Stomach smooth muscle (tissue), 2 donors: Measurements from ENCODE around the gene RICTOR.

Experiments
- H3K27ac ChIP-seq: one replicate; pipeline ENCODE4 v1.7.0; 2013; ENCODE audit warnings: mild to moderate bottlenecking, low read length, inconsistent platforms
- H3K27me3 ChIP-seq, 2 donors: one replicate each; pipeline ENCODE4 v1.7.0; 2013; ENCODE audit warnings: low read length in 2 of 2; ENCODE audit not compliant: insufficient read depth in 2 of 2, control insufficient read depth in 1 of 2
- H3K36me3 ChIP-seq, 2 donors: one replicate each; pipeline ENCODE4 v1.7.0; 2013; ENCODE audit warnings: low read length in 2 of 2; ENCODE audit not compliant: control insufficient read depth in 2 of 2, insufficient read depth in 2 of 2
- H3K4me1 ChIP-seq: one replicate; pipeline ENCODE4 v1.7.0; 2013; ENCODE audit warnings: low read length; ENCODE audit not compliant: control insufficient read depth, insufficient read depth
- H3K4me3 ChIP-seq, 2 donors: one replicate each; pipeline ENCODE4 v1.7.0; 2013; ENCODE audit warnings: low read length in 2 of 2
- H3K9ac ChIP-seq, 2 donors: one replicate each; pipeline ENCODE4 v1.7.0; 2013; ENCODE audit warnings: low read length in 2 of 2, mild to moderate bottlenecking in 1 of 2
- H3K9me3 ChIP-seq, 2 donors: one replicate each; pipeline ENCODE4 v1.7.0; 2013; ENCODE audit warnings: low read length in 2 of 2; ENCODE audit not compliant: control insufficient read depth in 2 of 2
- donor health status: healthy.
- donor health status: Pancreatic carcinoma.

RICTOR gene, protein sequence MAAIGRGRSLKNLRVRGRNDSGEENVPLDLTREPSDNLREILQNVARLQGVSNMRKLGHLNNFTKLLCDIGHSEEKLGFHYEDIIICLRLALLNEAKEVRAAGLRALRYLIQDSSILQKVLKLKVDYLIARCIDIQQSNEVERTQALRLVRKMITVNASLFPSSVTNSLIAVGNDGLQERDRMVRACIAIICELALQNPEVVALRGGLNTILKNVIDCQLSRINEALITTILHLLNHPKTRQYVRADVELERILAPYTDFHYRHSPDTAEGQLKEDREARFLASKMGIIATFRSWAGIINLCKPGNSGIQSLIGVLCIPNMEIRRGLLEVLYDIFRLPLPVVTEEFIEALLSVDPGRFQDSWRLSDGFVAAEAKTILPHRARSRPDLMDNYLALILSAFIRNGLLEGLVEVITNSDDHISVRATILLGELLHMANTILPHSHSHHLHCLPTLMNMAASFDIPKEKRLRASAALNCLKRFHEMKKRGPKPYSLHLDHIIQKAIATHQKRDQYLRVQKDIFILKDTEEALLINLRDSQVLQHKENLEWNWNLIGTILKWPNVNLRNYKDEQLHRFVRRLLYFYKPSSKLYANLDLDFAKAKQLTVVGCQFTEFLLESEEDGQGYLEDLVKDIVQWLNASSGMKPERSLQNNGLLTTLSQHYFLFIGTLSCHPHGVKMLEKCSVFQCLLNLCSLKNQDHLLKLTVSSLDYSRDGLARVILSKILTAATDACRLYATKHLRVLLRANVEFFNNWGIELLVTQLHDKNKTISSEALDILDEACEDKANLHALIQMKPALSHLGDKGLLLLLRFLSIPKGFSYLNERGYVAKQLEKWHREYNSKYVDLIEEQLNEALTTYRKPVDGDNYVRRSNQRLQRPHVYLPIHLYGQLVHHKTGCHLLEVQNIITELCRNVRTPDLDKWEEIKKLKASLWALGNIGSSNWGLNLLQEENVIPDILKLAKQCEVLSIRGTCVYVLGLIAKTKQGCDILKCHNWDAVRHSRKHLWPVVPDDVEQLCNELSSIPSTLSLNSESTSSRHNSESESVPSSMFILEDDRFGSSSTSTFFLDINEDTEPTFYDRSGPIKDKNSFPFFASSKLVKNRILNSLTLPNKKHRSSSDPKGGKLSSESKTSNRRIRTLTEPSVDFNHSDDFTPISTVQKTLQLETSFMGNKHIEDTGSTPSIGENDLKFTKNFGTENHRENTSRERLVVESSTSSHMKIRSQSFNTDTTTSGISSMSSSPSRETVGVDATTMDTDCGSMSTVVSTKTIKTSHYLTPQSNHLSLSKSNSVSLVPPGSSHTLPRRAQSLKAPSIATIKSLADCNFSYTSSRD (N-terminal part only)

DNA sequence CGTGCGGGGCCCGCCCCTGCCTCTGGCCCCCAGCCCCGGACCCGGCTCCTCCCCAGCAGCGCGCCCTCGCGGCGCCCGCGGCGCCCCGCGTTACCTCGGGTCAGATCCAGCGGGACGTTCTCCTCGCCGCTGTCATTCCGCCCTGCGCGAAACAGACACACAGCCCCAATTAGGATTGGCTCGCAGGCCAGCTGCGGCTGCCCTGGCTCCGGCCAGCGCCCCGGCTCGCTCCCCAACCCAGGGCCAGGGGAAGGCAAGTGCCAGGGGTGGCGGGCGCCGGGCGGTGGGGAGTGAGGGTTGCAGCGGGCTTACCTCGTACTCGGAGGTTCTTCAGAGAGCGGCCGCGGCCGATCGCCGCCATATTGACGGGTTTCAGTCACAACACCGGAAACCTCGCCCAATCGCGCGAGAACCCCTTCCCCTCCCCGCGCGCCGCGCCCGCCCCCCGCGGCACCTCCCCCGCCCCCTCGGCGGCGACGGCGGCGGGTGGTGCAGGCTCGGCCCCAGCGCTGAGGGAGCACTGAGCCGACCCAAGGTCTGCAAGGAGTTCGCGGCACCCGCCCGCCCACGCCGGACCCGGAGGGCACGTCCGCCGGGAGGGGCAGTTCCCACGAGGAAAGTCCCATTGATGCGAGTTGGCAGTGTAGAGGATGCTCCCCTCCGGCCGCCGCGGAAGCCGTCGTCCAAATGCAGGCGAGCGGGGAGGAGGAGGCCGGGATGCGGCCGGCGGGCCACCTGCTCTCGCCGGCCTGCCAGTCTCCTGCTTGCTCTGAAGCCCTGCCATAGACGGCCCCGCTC lies at the start of gene RICTOR:
RICTOR (minus strand) TSS at position 383 of the 798 bp plus-strand sequence; CDS start at position 361, 22 bp downstream.
- Histone ChIP-seq H3K4me1 (no peaks in the 10 kb centered on the region), H3K36me3 (peaks cover 0 to 4% of the 10 kb centered on the region in 2 donors), H3K4me3 (peak within 1 kb of the TSS; percentile 84 to 85), H3K9me3 (no peaks in the 10 kb centered on the region), H3K27me3 (no peaks in the 10 kb centered on the region), H3K27ac (peak within 1 kb of the TSS; percentile 87), H3K9ac (peak within 1 kb of the TSS; percentile 84 to 85)

DNA sequence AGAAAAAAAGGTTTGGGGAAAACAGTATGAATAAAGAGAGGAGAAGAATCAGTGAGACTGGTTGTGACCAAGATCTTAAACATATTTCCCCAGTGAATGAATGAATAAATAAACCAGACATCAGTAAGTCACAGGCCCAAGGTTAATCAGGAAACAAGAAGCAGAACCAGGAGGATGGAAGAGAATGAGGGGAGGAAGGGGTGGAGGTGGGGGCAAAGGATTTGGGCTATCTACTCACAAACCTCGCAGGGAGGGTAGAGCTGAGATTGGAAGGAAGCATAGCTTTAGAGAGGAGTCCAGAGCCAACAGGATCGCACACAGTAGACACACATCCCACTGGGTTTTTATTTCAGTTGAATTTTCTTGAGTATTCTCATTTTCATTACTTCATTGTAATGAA lies 47.7 kb upstream of the RICTOR start:
- no peak overlapping the region for H3K9ac ChIP-seq
- no peak overlapping the region for H3K27ac ChIP-seq
- no peak overlapping the region for H3K4me3 ChIP-seq
- no peaks in the 10 kb centered on the region for H3K4me1 ChIP-seq
- no peaks in the 10 kb centered on the region for H3K9me3 ChIP-seq
- no peaks in the 10 kb centered on the region for H3K27me3 ChIP-seq
- H3K36me3 ChIP-seq = no peaks in the 10 kb centered on the region

DNA sequence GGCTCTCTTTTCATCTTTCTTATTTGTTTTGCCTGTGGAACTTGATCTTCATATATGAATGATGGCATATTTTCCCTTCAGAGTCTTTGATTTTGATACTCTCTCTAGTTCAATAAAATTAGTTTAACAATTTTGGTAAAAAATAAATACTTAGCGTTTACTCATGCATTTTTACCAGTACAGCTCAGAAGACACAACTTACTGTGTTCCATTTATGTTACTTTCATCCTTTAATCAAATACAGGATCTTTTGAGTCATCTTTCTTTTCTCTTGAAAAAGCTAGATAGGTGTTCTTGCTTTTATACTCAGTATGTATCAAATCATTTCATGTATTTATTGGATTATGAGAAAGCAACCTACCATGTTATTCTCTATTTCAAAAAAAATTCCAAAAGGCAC lies 47.1 kb upstream of the RICTOR start:
- Histone ChIP-seq H3K27me3 (no peaks in the 10 kb centered on the region), H3K4me3 (no peak overlapping the region), H3K4me1 (no peaks in the 10 kb centered on the region), H3K27ac (no peak overlapping the region), H3K36me3 (no peaks in the 10 kb centered on the region), H3K9me3 (no peaks in the 10 kb centered on the region), H3K9ac (no peak overlapping the region)

DNA sequence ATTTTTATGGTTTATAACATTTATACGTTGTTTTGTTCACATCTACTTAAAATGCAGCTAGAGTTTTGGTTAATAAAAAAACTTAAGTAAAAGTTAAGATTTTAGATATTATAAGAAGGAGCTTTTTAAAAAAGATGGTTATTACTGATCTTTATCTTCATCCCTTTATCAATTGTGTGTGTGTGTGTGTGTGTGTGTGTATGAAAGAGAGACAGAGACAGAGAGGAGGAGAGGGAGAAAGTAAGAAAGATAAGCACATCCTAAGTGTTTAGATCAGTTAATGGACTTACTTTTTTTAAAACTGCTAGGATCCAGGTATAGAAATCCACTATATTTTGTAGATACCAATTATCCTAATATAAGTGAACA lies 45.8 kb upstream of the RICTOR start:
- no peaks in the 10 kb centered on the region for H3K36me3 ChIP-seq

DNA sequence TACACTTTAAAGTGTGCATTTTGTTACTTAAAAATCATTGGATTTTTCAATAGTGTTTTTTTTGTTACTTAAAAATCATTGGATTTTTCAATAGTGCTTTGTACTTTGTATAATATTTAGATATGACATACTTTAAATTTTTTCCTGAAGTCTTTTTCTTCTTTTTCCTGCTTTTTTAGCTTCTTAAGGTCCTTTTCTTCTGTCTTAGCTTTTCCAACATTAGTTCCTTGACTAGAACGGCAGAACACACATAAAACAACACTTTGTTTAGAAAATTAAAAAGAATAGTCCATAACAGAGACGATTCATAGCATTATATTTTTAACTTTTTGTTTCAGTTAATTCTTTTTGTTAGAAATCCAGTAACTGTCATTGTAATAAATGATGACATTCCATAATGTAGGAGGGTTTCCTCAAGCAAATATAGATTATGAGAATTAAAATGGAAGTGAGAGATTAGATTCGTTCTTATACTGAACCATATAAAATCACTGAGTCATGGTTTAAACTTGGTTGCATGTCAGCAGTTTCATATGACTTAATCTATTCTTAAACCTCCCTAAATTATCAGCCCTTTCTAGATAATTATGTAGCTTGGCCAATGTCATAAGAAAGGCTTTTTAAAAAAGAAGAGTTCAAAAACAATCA lies 45.3 kb upstream of the RICTOR start:
- no peak overlapping the region for H3K27ac ChIP-seq
- no peaks in the 10 kb centered on the region for H3K9me3 ChIP-seq
- no peaks in the 10 kb centered on the region for H3K27me3 ChIP-seq
- no peak overlapping the region for H3K9ac ChIP-seq
- no peak overlapping the region for H3K4me3 ChIP-seq
- H3K36me3 ChIP-seq = no peaks in the 10 kb centered on the region
- H3K4me1 ChIP-seq = no peaks in the 10 kb centered on the region

More for the DNA sequence above, 45.8 kb upstream of the RICTOR start:
- no peaks in the 10 kb centered on the region for H3K9me3 ChIP-seq
- no peak overlapping the region for H3K27ac ChIP-seq
- no peaks in the 10 kb centered on the region for H3K4me1 ChIP-seq
- no peak overlapping the region for H3K9ac ChIP-seq
- H3K4me3 ChIP-seq = no peak overlapping the region
- H3K27me3 ChIP-seq = no peaks in the 10 kb centered on the region

DNA sequence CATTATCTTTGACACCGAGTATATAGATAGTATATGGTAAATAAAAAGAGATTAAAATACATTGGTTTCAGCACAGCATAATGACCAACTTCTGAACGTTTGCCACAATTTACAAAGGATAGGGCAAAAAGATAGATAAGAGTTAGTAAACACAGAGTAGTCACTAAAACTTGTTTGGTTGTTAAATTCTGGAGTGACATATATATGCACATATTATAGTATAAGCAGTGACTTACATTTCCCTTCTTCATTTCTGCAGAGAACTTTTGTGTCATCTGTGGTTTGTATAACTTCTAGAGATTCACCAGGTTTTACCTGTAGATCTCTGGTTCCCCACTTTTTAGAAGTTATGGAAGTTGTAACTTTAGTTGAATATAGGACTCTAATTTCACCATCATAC lies 44.4 kb upstream of the RICTOR start:
- H3K9ac ChIP-seq = no peak overlapping the region
- H3K4me1 ChIP-seq = no peaks in the 10 kb centered on the region
- H3K4me3 ChIP-seq = no peak overlapping the region
- H3K9me3 ChIP-seq = no peaks in the 10 kb centered on the region
- no peaks in the 10 kb centered on the region for H3K36me3 ChIP-seq
- no peak overlapping the region for H3K27ac ChIP-seq
- H3K27me3 ChIP-seq = no peaks in the 10 kb centered on the region

DNA sequence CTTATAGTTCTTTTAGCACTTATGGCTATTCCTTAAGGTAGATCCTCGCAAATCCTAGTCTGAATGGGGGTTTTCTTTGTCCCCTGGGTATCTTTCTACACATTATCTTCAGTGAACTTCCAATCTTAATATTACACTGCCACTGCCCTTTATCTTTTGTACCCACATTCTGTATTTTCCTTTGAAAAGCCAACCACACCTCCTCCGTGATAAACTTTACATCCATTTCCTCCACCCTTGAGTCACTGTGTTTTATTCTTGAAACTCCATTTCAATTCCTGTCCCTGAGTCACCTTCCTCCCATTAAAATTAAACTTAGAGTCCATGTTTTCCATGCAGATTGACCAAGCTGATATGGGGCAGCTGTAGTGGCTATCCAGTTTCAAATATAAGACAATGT lies 43.2 kb upstream of the RICTOR start:
- Histone ChIP-seq H3K4me3 (no peak overlapping the region), H3K9ac (no peak overlapping the region), H3K9me3 (no peaks in the 10 kb centered on the region), H3K27me3 (no peaks in the 10 kb centered on the region), H3K36me3 (no peaks in the 10 kb centered on the region), H3K27ac (no peak overlapping the region), H3K4me1 (no peaks in the 10 kb centered on the region)

DNA sequence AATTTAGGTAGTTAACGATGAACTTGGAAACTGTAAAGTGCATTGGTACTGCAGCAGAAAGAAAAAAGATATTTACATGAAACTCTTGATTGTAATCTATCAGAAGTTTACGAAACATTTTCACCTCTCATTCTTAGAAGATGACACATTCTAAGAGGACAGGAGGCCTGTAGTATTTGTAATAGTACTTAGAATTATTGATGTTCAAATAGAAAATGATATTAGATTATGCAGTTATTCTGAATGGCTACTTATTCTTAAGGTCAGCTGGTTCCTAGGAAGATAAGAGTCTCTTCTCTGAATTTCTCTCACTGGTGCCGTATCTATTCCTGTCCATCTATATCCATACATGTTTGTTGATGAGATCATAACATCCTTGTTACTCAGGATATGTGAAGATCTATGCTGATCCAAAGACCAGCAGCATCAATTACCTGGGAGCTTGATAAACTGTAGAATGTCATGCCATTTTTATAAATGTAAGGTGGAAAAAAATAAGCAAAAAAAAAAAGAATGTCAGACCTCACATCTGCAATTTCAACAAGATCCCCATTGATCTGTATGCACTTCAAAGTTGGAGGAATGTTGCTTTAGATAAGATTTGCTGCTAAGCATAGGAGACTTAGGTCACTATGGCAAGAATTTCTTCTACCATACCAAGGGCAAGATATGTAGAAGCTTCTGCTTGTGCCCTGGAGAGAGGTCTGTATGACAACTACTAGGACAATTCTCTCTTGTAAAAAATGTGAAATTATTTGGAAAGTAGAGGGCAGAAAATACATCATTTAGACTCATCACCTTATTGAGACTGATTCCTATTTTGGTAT lies 42.4 kb upstream of the RICTOR start:
- H3K9ac ChIP-seq = no peak overlapping the region
- no peaks in the 10 kb centered on the region for H3K4me1 ChIP-seq
- H3K36me3 ChIP-seq = no peaks in the 10 kb centered on the region
- H3K9me3 ChIP-seq = no peaks in the 10 kb centered on the region
- H3K27me3 ChIP-seq = no peaks in the 10 kb centered on the region
- H3K4me3 ChIP-seq = no peak overlapping the region
- no peak overlapping the region for H3K27ac ChIP-seq

DNA sequence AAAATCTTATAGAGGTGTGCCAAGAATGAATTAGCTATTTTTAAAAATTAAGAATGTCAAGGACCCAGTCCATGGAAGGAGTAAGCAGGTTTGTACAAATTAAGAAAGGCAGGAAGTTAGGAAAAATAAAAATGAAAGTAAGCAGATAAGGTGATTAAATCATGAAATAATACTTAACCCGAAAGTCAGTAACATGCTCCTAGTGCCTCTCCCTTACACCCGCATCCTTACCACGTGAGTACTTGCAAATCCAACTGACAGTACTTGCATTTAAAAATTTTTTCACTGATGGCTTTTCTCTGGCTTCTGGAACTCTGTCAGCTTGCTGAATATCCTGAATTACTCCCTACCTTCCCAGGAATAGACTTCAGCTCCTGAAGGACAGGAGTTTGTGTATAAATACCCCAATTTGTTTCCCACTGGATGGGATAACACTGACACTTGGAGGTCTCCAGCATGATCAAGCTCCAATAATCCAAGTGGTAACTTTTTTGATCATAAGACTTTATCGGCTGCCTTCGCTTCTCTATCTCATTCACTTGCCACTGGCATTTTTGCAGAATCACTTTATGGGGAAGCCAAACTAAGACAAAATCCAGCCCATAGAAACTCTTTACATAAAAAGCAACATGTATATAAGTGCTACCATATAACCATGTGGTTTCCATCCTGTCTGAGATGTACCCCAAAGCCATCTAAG lies 41.6 kb upstream of the RICTOR start:
- Histone ChIP-seq H3K27ac (no peak overlapping the region), H3K9me3 (no peaks in the 10 kb centered on the region), H3K4me3 (no peak overlapping the region), H3K27me3 (no peaks in the 10 kb centered on the region), H3K4me1 (no peaks in the 10 kb centered on the region), H3K36me3 (no peaks in the 10 kb centered on the region), H3K9ac (no peak overlapping the region)
